DMS153 treated with DMSO at 0.1 percent for 48 hours (cell line): Measurements from ENCODE around the gene DHDDS.
A peak's percentile ranks its signal among the peaks of the same experiment; 100 is the strongest.
"Not testable (repeated sequence)": the region's sequence is repeated elsewhere in the genome, so short reads cannot be mapped to it uniquely, and the experiment has no call there.

Experiments used
- DNase-seq: peaks from one replicate; lab custom pipeline; 2025; ENCODE audit not compliant: unreplicated experiment; lab: John Stamatoyannopoulos, UW

Gene DHDDS, protein sequence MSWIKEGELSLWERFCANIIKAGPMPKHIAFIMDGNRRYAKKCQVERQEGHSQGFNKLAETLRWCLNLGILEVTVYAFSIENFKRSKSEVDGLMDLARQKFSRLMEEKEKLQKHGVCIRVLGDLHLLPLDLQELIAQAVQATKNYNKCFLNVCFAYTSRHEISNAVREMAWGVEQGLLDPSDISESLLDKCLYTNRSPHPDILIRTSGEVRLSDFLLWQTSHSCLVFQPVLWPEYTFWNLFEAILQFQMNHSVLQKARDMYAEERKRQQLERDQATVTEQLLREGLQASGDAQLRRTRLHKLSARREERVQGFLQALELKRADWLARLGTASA

DNA sequence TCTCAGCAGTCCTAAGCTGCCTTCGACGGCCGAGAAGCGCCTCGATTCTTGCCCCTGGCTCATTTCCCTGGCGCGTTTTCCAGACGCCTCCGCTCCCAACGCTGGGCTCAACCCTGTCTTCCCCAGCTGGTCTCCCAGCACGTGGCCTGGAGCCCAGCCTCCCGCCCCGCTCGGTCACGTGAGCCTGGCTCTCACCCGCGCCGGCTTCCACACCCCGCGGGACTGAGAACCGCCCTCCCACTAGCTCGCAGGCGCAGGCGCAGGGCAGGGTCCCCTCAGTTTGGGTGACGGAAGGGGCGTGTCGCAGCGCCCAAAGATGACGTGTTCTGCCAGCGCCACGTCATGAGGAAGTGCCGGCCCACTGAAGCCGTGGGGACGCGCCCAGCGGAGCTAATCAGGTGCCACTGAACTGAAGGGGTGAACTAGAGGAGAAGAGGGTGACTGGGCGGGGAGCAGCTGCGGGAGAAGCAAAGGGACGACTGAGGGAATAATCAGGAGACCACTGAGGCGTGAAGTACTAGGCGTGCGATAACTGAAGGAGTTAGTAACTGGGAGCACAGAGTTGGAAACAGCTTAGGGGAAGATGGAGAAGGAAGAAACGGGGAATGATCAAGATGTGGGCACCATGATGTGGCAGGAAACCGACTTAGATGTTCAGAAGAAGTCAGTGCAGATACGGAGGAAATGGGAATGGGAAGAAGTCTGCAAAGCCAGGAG lies at the start of gene DHDDS:
Gene DHDDS, plus strand, starts transcription at position 343 of the 717 bp plus-strand sequence. CDS start 625 bp downstream, outside the sequence.
- peak; percentile 99 for DNase-seq

DNA sequence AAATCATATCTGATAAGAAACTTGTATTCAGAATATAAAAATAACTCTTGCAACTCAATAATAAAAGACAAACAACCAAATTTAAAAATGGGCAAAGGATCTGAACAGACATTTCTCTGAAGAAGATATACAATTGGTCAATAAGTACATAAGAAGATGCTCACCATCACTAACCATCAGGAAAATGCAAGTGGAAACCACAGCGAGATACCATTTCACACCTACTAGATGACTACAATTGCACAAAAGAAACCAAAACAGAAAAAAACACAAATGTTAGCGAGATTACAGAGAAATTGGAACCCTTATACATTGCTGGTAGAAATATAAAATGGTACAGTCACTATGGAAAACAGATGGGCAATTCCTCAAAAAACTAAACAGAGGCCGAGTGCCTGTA lies 48.0 kb upstream of the DHDDS start:
- no peak for DNase-seq

DNA sequence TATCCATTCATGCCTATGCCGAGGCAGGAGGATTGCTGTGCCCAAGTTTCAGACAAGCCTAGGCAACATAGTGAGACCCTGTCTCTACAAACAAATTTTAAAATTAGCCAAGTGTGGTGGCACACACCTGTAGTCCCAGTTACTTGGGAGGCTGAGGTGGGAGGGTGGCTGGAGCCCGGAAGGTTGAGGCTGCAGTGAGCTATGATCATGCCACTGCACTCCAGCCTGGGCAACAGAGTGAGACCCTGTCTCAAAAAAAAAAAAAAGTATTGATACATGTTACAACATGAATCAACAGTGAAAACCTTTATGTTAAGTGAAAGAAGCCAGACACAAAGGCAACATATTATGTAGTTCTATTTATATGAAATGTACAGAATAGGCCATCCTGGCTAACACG lies 47.1 kb upstream of the DHDDS start:
- not testable (repeated sequence) for DNase-seq

DNA sequence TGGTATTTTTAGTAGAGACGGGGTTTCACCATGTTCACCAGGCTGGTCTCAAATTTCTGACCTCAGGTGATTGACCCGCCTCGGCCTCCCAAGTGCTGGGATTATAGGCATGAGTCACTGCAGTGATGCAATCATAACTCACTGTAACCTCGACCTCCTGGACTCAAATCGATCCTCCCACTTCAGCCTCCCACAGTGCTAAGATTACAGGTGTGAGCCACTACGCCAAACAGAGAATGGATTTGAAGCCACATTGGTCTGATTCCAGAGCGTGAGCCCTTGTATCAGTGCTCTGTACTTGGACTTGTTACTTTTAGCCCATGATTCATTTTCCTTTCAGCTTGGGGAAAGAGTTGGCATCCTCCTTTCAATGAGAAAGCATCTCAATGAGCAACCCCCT lies 44.7 kb upstream of the DHDDS start:
- DNase-seq, result no peak

DNA sequence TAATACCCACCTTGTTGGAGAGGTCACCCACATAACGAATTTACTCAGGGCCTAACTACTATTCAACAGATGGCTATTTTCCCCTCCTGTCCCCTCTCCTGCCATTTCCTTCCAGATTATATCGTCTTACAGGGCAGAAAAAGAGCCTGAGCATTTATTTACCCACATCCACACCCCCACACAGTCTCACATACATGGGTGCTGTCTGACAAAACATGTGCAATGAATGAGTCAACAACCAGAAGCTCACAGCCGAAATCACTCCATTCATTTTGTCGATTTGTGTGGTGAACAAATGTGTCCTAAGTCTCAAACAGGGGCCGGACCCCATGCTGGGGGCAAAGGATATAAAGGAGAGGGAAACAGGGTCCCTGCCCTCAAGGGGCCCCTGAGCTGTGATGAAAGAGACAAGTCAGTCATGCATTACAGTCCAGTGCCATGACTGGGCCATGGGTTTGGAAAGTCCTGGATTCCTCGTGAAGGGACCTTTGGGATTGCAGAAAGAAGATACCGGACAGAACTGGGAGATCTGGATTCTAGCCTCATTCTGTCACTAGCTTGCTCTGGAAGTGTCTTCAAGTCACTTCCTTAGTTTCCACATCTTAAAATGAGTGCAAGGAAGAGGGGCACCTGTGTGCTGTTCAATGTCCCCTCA lies 43.2 kb upstream of the DHDDS start:
- no peak for DNase-seq

DNA sequence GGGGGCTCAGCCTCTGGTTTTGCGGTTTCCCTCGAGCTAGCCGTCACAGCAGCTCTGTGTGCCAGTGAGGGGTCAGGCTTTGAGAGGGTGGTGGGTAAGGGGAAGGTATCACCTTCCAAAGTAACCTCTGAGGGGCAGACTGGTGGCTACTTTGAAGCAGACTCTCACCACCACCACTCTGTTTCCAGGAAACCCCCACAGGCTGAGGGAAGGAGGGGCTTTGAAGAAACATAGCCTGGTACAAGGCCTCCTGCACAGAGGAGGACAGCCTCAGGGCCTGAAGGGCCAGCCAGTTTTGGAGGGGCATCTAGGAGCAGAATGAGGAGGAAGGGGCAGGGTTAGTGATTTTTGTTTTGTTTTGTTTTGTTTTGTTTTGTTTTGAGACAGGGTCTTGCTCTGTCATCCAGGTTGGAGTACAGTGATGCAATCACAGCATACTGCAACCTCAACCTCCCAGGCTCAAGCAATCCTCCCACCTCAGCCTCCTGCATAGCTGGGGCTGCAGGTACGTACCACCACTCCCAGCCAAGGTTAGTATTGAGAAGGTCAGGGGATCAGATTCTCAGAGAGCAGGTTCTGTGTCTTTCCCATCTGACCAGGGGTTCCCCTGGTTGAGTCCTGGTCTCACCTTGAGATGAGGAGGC lies 42.4 kb upstream of the DHDDS start:
- no peak for DNase-seq

DNA sequence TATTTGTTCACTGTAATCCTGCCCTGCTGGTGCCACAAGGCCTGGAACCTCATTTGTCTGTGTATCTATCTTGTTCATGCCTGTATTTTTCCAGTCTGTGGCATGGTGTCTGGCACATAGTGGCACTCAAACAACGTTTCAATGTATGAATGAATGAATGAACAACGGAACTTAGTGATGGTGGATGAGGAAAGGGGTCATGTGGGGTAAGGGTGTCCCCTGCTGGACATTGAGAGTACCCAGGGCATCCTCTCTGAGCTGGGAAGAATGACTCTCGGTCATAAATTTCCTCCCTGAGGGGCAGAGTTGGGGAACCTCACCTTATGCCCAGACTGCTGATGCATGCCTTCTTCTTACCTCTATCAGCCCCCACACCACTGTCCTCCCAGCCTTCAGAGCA lies 40.7 kb upstream of the DHDDS start:
- no peak for DNase-seq

DNA sequence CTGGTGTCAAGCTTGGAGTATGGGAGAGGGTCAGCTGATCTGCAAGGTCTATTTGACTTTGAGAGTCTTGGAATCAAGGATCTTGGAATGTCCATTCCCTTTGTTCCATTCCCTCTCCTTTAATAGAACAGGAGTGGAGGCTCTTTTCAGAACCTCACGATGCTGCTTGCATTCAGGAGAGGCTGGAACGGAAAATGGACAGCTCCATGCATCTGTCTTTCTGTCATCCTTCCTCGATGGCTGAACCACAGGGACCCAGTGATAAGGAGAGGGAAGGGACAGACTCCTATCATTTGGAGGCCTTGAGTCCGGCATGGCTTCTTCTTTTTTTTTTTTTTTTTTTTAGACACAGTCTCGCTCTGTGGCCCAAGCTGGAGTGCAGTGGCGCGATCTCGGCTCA lies 36.4 kb upstream of the DHDDS start:
- no peak for DNase-seq

DNA sequence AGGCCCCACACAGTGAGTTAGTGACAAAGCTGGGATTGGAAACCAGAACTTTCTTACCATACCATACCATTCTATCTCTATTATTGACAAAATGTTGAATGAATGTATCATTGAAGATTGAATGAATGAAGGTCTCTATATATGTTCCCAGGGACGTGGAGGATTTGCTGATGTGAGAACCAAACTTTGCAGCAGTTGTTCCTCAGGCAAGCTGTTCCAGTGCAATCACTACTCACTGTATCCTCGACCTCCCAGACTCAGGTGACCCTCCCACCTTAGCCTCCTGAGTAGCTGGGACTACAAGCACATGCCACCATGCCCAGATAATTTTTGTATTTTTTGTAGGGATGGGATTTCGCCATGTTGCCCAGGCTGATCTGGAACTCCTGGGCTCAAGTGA lies 33.1 kb upstream of the DHDDS start:
- no peak for DNase-seq

DNA sequence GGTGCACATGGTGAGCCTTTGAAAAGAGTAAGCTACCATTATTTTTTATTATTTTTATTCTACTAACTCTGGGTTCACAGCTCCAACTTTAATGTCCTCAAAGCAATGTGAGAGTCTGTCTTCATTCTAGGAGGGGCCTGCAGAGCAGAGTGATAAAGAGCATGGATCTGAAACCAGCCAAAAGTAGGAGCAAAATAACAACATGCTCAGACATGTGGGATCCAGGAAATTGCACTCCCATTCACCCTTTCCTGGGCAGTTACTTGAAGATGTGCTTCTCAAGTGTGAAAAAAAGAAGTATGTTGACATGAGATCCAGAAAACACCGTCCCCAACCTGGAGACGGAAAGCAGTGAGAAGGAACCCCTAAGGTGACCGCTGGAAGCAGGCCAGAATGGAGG lies 30.2 kb upstream of the DHDDS start:
- DNase-seq, result no peak

DNA sequence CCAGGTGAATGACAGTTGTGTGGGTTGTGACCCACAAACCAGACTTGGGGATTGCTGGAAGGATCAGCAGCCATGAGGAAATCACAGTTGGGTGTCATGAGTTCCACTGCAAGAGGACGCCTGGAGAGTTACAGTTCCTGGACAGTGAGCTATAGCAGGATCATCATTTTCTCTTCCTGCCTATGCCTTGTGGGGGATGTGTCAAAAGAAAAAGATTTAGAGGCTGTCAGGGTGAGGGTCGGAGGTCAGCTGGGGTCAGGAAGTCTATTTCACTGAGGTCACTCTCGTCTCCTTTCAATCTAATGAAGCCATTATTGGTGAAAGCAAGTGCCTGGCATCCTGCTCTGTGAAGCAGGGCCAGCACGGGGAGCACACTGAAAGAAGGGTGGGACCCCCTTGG lies 28.5 kb upstream of the DHDDS start:
- DNase-seq, result no peak

DNA sequence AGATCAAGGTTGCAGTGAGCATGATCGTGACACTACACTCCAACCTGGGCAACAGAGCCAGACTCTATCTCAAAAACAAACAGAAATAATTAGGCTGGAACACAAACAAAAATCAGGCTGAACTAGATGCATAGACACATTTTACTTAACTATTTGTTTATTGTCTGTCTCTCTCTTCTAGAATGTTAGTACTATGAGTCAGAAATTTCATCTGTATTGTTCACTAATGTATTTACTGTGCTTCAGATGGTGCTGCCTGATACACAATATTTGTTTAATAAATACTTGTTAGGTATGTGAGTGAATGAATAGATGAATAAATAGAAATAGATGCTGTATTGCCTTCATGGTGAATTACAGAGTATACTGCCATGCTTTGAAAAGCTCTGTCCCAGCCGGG lies 27.5 kb upstream of the DHDDS start:
- DNase-seq, result no peak

DNA sequence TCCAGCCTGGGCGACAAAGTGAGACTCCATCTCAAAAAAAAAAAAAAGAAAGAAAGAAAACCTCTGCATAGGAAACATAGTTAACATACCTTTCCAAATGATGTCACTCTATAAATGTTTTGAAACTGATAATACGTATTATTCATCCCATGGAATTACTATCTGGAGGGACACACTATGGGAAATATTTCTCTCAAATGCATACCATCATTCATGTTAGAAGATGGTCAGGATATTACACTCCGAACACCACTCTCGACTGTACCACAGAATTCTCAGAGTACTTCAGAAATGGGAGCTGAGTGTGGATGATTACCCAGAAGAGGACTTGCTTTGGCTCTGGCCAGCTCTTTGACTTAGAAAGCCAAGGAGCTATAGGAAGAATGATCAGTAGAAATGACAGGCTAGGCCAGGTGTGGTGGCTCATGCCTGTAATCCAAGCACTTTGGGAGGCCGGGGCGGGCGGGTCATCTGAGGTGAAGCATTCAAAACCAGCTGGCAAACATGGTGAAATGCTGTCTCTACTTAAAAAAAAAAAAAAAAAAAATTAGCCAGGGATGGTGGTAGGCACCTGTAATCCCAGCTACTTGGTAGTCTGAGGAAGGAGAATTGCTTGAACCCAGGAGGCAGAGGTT lies 26.7 kb upstream of the DHDDS start:
- DNase-seq, result no peak

DNA sequence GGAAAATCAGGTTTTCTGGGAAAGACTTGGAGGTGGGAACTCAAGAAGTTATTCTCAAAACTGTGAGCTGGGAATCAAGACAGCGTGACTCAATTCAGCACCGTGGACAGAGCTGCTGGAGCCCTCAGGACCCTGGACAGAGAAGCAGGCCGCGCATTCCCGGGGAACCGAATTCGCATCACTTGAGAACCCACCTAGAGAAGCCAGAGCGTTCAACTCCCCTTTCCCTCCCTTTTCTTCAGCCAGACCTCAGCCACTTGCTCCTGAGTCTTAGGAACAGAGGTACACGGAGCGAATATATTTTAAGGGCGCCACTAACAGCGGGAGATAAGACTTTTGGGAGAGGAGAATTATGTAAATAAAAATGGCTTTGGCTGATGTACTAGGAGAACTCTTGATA lies 23.5 kb upstream of the DHDDS start:
- DNase-seq, result no peak

DNA sequence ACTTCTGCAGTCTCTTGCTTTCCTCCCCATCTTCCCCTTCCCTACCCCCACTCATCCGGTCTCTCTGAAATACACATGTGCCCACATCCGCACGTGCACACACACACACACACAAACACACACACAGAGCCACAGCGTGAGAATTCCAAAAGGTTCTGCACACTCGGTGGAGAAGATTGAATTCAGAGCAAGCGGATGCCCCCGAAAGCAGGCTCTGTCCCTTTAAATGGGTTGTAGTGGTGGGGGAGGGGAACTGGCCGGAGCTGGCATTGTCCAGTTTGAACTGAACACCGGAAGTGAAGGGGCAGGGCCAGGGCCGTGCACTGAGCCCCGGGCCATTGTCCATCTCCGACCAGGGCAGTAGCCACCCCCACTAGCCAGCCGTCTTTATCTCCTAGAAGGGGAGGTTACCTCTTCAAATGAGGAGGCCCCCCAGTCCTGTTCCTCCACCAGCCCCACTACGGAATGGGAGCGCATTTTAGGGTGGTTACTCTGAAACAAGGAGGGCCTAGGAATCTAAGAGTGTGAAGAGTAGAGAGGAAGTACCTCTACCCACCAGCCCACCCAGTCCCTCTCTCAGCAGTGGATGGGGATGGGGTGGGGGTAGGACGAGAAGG lies 22.8 kb upstream of the DHDDS start:
- DNase-seq, result no peak

DNA sequence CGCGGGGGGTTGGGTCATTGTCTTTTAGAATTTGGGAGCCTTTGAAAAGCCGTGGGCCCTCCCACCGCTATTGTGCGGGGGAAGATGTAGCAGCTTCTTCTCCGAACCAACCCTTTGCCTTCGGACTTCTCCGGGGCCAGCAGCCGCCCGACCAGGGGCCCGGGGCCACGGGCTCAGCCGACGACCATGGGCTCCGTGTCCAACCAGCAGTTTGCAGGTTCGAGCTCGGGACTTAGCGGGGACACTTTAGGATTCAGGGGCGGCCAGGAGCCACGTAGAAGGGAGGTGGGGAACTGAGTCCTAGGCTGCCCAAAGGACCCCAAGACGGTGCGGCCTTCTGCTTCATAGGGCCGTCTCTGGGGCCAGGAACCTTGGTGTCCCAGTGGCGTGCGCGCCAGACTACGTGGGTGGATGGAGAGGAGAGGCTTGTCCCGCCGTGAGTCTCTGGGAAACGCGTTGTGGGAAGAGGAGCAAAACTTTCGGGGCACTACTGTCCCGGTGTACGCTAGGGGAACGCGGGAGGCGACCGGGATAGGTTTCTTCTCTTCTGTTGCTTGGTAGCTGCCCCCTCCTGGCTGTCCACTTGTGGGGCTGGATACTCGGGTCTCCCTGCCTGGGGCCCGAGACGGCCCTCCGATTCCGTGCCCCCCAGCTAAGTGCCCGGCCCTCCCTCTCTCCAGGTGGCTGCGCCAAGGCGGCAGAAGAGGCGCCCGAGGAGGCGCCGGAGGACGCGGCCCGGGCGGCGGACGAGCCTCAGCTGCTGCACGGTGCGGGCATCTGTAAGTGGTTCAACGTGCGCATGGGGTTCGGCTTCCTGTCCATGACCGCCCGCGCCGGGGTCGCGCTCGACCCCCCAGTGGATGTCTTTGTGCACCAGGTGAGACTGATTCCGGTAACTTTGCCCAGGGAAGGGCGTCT lies 21.2 kb upstream of the DHDDS start, which contains the start of gene LIN28A:
Gene LIN28A, plus strand, starts transcription at position 112 of the 918 bp plus-strand sequence. Its CDS starts 75 bp downstream, at position 187.
- no peak for DNase-seq

DNA sequence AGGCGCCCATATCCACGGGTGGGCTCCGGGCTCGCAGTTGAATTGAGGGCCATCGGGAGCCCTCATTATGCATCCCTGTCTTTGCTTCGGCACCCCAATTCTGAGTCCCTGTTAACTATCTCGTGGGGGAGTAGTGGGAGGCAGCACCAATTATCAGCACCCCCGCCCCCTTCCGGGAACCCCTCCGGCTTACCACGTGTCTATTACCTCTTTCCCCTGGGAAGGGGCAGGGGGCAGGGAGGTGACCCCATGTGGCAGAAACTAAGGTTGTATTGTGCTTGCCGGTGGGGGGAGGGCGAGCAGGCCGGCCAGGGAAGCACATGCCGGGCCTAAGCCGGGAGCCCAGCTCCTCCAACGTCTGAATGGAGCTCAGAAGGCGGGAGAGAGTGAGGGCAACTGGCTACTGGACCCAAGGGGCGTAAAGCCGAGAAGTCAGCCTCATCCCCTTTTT lies 20.5 kb upstream of the DHDDS start:
- no peak for DNase-seq

DNA sequence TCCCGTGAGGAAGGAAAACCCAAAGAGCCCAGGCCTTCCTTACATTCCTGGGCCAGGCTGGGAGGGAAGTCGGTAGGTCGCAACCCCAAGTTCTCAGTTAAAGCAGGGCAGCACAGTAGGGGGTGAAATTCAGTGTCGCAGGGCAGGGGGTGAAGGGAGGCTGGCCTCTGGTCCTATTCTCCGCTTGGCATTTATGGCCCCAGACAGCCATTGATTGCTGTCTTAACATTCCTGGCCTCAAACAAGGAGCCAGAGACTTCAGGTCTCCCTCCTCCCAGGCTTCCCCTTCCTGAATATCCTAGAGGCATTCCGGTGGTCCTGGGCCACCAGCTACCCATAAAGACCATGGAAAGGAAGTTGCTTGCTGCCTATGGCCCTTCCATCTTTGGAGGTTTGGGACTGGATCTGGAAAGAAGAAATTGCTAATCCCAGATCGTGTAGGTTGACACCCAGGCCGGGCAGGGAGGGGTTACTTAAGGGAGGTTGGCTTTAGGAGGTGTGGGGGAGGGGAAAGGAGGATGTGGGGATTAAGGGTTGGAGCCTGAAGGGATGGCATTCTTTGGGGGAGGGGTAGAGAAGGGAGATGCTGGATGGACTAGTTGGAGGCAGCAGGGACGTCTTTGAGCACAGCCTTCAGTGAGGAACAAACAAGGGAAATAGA lies 19.8 kb upstream of the DHDDS start:
- DNase-seq, result no peak

DNA sequence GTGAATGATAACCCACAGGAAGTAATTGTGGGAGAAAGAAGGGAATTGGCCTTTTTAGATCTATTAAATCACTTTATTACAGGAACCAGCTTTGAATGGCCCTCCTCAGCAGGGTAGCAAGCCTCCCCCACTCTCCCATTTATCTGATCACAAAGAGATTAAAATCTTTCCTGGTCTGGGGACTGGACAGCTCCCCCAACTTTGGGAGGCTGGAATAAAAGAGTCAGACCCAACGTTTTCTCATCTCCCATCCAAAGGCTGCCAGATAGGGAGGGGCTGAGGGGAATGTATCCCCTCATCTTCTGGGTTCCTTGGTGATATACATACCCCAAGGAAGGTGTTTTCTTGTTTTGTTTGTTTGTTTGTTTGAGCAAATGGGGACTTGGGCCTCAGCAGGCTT lies 19.1 kb upstream of the DHDDS start:
- DNase-seq, result no peak
